Measurements from ENCODE around the gene PGGT1B.
A peak's percentile ranks its signal among the peaks of the same experiment; 100 is the strongest.

PGGT1B gene

GRCh38 chr5:115262321-115263077 is at the start of gene PGGT1B:
TSS of gene PGGT1B (minus strand) at chr5:115262877. CDS start at chr5:115262851, 26 bp downstream.
- TF ChIP-seq GATA2 (IDR thresholded peaks at IDR 0.05; ENCODE audit: low read depth, low read length): no peak

GRCh38 chr5:115309751-115310370 is 47.2 kb upstream of the PGGT1B start:
- TF ChIP-seq GATA3 (IDR thresholded peaks at IDR 0.05; ENCODE audit: low read depth, low read length): no peak
- no peak for TF ChIP-seq GATA2 (IDR thresholded peaks at IDR 0.05; ENCODE audit: low read depth, low read length)

- TF ChIP-seq GATA3 (IDR thresholded peaks at IDR 0.05; ENCODE audit: low read depth, low read length) (no peak), GATA2 (IDR thresholded peaks at IDR 0.05; ENCODE audit: low read depth, low read length) (no peak)
Observed at GRCh38 chr5:115308815-115309214, 46.1 kb upstream of the PGGT1B start.

- TF ChIP-seq GATA2 (IDR thresholded peaks at IDR 0.05; ENCODE audit: low read depth, low read length): no peak
- no peak for TF ChIP-seq GATA3 (IDR thresholded peaks at IDR 0.05; ENCODE audit: low read depth, low read length)
Observed at GRCh38 chr5:115306011-115306536, 43.4 kb upstream of the PGGT1B start.

- no peak for TF ChIP-seq GATA3 (IDR thresholded peaks at IDR 0.05; ENCODE audit: low read depth, low read length)
- TF ChIP-seq GATA2 (IDR thresholded peaks at IDR 0.05; ENCODE audit: low read depth, low read length): no peak
Observed at GRCh38 chr5:115304496-115304895, 41.8 kb upstream of the PGGT1B start.

- TF ChIP-seq GATA3 (IDR thresholded peaks at IDR 0.05; ENCODE audit: low read depth, low read length): no peak
- TF ChIP-seq GATA2 (IDR thresholded peaks at IDR 0.05; ENCODE audit: low read depth, low read length): no peak
Observed at GRCh38 chr5:115298811-115299210, 36.1 kb upstream of the PGGT1B start.

- TF ChIP-seq GATA3 (IDR thresholded peaks at IDR 0.05; ENCODE audit: low read depth, low read length) (no peak), GATA2 (IDR thresholded peaks at IDR 0.05; ENCODE audit: low read depth, low read length) (no peak)
Observed at GRCh38 chr5:115297031-115297430, 34.4 kb upstream of the PGGT1B start.

GRCh38 chr5:115296124-115297022 is 33.7 kb upstream of the PGGT1B start, which contains the start of gene CCDC112:
TSS of gene CCDC112 (minus strand) at chr5:115296654. CDS start at chr5:115296543, 111 bp downstream.
- TF ChIP-seq GATA3 (IDR thresholded peaks at IDR 0.05; ENCODE audit: low read depth, low read length): no peak
- TF ChIP-seq GATA2 (IDR thresholded peaks at IDR 0.05; ENCODE audit: low read depth, low read length): no peak; the same call in 1 of the 2 replicates

GRCh38 chr5:115295777-115296123 is 33.1 kb upstream of the PGGT1B start:
- peak; percentile 58 for TF ChIP-seq GATA2 (IDR thresholded peaks at IDR 0.05; ENCODE audit: low read depth, low read length)
- no peak for TF ChIP-seq GATA3 (IDR thresholded peaks at IDR 0.05; ENCODE audit: low read depth, low read length)

- TF ChIP-seq GATA3 (IDR thresholded peaks at IDR 0.05; ENCODE audit: low read depth, low read length): no peak
- TF ChIP-seq GATA2 (IDR thresholded peaks at IDR 0.05; ENCODE audit: low read depth, low read length): no peak
Observed at GRCh38 chr5:115291397-115291796, 28.7 kb upstream of the PGGT1B start.

GRCh38 chr5:115289104-115289503 is 26.4 kb upstream of the PGGT1B start:
- TF ChIP-seq GATA2 (IDR thresholded peaks at IDR 0.05; ENCODE audit: low read depth, low read length) (no peak), GATA3 (IDR thresholded peaks at IDR 0.05; ENCODE audit: low read depth, low read length) (no peak)

- no peak for TF ChIP-seq GATA3 (IDR thresholded peaks at IDR 0.05; ENCODE audit: low read depth, low read length)
- TF ChIP-seq GATA2 (IDR thresholded peaks at IDR 0.05; ENCODE audit: low read depth, low read length): no peak
Observed at GRCh38 chr5:115284021-115284420, 21.3 kb upstream of the PGGT1B start.

GRCh38 chr5:115282131-115282530 is 19.5 kb upstream of the PGGT1B start:
- TF ChIP-seq GATA3 (IDR thresholded peaks at IDR 0.05; ENCODE audit: low read depth, low read length) (no peak), GATA2 (IDR thresholded peaks at IDR 0.05; ENCODE audit: low read depth, low read length) (no peak)

GRCh38 chr5:115274584-115274983 is 11.9 kb upstream of the PGGT1B start:
- TF ChIP-seq GATA3 (IDR thresholded peaks at IDR 0.05; ENCODE audit: low read depth, low read length) (no peak), GATA2 (IDR thresholded peaks at IDR 0.05; ENCODE audit: low read depth, low read length) (no peak)

Data from SH-SY5Y (cell line).